Measurements from ENCODE around the gene UGT3A2.

The UGT3A2 gene

DNA sequence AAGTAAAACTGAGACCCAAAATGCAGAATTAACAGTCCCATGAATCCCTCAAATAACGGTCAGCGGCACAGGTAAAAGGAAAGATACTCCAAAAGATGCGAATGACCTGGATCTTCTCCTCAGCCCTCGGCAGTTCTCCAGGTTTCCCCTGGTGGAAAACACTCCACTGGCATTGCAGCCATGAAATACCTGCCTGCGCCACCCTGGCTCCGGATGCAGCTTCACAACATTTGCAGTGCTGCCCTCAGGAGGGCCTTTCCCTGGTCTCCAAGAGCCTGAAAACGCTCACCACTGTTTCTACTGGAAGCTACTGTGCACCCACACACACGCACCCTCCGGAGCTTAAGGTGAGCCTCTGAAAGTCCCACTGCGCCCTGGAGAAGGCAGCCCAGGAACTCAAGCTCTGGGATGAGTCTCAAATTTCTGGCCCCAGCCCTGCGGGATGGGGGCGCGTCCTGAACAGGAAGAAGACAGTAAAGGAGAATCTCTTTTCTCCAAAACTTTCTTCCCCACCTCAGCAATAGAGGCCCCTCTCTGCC, 612 bp downstream of the UGT3A2 start:
- Histone ChIP-seq H3K4me2 (ENCODE audit: low read depth, low read length, poor library complexity, severe bottlenecking) (no peak overlapping the region), H3K36me3 (ENCODE audit: low read length) (no peaks in the 10 kb centered on the region), H3K27me3 (ENCODE audit: low read length) (no peaks in the 10 kb centered on the region), H3K27ac (ENCODE audit: low read depth, low read length) (no peak overlapping the region), H2AFZ (ENCODE audit: low read depth, low read length, severe bottlenecking) (no peak overlapping the region), H3K9ac (ENCODE audit: low read length) (no peak overlapping the region), H4K20me1 (ENCODE audit: low read depth, low read length) (no peaks in the 10 kb centered on the region), H3K4me3 (ENCODE audit: insufficient read depth, low read length, poor library complexity, severe bottlenecking) (no peak overlapping the region), H3K9me2 (replicated peaks; ENCODE audit: insufficient read depth, low read length) (no peaks in the 10 kb centered on the region), H3F3A (ENCODE audit: insufficient read depth) (no peaks in the 10 kb centered on the region), H3K79me2 (ENCODE audit: insufficient read depth, low read length) (no peaks in the 10 kb centered on the region), H3K9me3 (ENCODE audit: insufficient read depth, low read length) (no peaks in the 10 kb centered on the region)
- TF ChIP-seq, protein P1, sequence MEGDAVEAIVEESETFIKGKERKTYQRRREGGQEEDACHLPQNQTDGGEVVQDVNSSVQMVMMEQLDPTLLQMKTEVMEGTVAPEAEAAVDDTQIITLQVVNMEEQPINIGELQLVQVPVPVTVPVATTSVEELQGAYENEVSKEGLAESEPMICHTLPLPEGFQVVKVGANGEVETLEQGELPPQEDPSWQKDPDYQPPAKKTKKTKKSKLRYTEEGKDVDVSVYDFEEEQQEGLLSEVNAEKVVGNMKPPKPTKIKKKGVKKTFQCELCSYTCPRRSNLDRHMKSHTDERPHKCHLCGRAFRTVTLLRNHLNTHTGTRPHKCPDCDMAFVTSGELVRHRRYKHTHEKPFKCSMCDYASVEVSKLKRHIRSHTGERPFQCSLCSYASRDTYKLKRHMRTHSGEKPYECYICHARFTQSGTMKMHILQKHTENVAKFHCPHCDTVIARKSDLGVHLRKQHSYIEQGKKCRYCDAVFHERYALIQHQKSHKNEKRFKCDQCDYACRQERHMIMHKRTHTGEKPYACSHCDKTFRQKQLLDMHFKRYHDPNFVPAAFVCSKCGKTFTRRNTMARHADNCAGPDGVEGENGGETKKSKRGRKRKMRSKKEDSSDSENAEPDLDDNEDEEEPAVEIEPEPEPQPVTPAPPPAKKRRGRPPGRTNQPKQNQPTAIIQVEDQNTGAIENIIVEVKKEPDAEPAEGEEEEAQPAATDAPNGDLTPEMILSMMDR (IDR thresholded peaks at IDR 0.05; ENCODE audit: insufficient read depth, low read length, poor library complexity, severe bottlenecking), result no peak
- no peak for TF ChIP-seq EZH2phosphoT487 (conservative IDR thresholded peaks at IDR 0.05; ENCODE audit: low read length)

DNA sequence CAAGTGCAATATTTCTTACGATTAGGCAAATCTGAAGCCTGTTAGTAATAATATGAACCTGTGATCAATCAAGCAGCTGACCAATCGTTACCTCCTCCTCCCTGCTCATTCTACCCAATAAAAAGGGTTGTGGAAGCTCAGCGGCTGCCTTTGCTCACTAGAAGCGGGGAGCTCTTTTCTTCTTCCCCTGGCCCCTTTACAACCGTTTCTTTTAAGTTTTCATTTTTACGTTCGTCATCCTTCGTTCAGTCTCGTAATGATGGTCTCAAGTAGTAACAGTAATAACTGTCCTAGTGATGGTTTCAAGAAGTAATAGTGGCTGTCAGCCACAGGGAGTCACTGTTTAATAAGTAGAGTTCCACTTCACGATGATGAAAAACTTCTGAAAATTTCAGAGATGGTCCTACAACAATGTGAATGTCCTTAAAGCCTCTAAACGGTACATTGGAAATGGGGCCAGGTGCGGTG, 6.2 kb downstream of the UGT3A2 start:
- Histone ChIP-seq H3K79me2 (ENCODE audit: insufficient read depth, low read length) (no peaks in the 10 kb centered on the region), H4K20me1 (ENCODE audit: low read depth, low read length) (no peaks in the 10 kb centered on the region), H3K9me3 (ENCODE audit: insufficient read depth, low read length) (no peaks in the 10 kb centered on the region), H3K36me3 (ENCODE audit: low read length) (no peaks in the 10 kb centered on the region), H3K27ac (ENCODE audit: low read depth, low read length) (no peak overlapping the region), H3K27me3 (ENCODE audit: low read length) (no peaks in the 10 kb centered on the region), H3K9ac (ENCODE audit: low read length) (no peak overlapping the region), H3K4me2 (ENCODE audit: low read depth, low read length, poor library complexity, severe bottlenecking) (no peak overlapping the region), H3K4me3 (ENCODE audit: insufficient read depth, low read length, poor library complexity, severe bottlenecking) (no peak overlapping the region), H3K9me2 (replicated peaks; ENCODE audit: insufficient read depth, low read length) (no peaks in the 10 kb centered on the region), H2AFZ (ENCODE audit: low read depth, low read length, severe bottlenecking) (no peak overlapping the region), H3F3A (ENCODE audit: insufficient read depth) (no peaks in the 10 kb centered on the region)
- TF ChIP-seq EZH2phosphoT487 (conservative IDR thresholded peaks at IDR 0.05; ENCODE audit: low read length), result no peak
- TF ChIP-seq, protein P1 (IDR thresholded peaks at IDR 0.05; ENCODE audit: insufficient read depth, low read length, poor library complexity, severe bottlenecking), result no peak

DNA sequence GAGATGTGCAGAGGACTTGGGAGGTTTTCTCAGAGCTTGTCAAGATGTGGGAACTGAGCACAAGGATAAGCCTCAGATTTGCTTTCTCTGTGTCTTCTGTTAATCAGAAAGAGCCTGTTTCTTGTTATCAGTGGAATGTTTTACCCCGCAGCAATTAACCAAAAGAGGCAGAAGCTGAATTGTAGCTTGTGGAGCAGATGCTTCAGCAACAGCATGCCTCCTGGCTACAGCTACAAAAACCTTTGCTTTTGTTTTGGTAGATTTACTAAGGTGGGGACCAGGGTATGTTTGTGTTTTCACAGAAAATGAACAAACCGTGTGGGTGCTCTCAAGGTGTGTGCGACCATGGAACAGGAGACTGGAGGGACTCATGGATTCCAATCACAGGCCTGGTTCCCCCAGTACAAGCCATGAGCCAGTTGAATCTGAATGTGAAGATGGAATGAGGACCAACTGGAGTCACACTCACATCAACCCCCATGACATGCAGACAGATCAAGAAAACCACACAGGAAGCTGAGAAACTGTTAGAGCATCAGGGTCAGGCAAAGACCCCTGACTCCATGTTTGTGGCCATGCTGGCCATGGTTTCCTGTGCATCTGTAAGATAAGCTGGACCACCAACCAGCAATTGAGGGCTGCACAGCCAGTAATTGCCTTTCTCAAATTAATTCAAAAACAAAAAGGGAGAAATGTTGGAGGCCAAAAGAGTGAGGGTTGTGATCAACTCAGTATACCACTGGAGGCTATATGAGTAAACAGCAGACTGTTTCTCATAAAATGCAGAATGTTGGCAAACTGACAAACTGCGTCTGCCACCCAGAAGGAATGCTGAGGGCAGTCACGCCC, 6.9 kb downstream of the UGT3A2 start:
- Histone ChIP-seq H4K20me1 (ENCODE audit: low read depth, low read length) (no peaks in the 10 kb centered on the region), H3K36me3 (ENCODE audit: low read length) (no peaks in the 10 kb centered on the region), H3K9me2 (replicated peaks; ENCODE audit: insufficient read depth, low read length) (no peaks in the 10 kb centered on the region), H3K79me2 (ENCODE audit: insufficient read depth, low read length) (no peaks in the 10 kb centered on the region), H2AFZ (ENCODE audit: low read depth, low read length, severe bottlenecking) (no peak overlapping the region), H3K27ac (ENCODE audit: low read depth, low read length) (no peak overlapping the region), H3K27me3 (ENCODE audit: low read length) (no peaks in the 10 kb centered on the region), H3F3A (ENCODE audit: insufficient read depth) (no peaks in the 10 kb centered on the region), H3K9me3 (ENCODE audit: insufficient read depth, low read length) (no peaks in the 10 kb centered on the region), H3K4me3 (ENCODE audit: insufficient read depth, low read length, poor library complexity, severe bottlenecking) (no peak overlapping the region), H3K9ac (ENCODE audit: low read length) (no peak overlapping the region), H3K4me2 (ENCODE audit: low read depth, low read length, poor library complexity, severe bottlenecking) (no peak overlapping the region)
- TF ChIP-seq EZH2phosphoT487 (conservative IDR thresholded peaks at IDR 0.05; ENCODE audit: low read length), result no peak
- TF ChIP-seq, protein P1 (IDR thresholded peaks at IDR 0.05; ENCODE audit: insufficient read depth, low read length, poor library complexity, severe bottlenecking), result no peak
